LNCAP (cell line): ENCODE measurements around the gene CYB5R2.

Source experiments
- TF ChIP-seq, protein P1 (sequence below): fragments of 450-650 bp; IDR thresholded peaks from 2 replicates; pipeline ENCODE4 v1.5.1; 2017; ENCODE audit warnings: mild to moderate bottlenecking

Gene CYB5R2

DNA sequence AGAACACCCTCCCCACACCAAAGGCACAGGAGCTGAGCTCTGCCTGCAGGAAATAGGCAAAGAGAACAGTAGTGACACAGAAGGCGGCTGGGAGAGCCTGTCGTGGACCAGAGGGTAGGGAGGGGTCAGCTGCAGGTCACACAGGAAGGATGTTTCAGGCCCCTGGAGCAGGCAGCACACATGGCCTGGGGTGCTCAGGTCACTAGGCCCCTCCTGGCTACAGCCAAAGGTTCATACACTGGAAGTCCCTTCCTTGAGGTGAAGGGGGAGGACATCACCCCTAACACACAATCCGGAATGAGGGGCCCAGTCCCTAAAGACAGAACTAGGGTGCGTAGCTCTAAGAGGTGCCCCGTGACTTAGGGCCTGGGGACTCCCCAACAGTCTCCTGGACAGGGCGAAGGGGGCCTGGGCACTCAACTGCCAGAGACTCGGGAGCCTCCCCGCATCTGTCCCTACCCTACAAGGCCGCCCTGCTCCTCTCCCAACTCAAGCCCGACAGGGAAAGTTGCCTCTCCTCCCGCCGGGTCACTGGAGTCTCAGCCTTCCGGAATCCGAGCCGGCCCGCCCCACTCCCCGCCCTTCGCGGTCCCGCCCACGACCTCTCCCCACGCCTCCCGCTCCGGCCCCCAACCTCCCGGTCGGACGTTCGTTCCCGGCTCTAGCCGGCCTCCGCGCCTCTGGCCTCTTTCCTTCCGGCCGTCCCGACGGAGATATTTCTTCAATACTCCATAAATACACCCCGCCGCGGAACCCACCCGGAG is at the start of gene CYB5R2:
CYB5R2 (minus strand) TSS at position 541 of the 764 bp plus-strand sequence. CDS start 675 bp downstream, outside the sequence.
- TF ChIP-seq, protein P1, sequence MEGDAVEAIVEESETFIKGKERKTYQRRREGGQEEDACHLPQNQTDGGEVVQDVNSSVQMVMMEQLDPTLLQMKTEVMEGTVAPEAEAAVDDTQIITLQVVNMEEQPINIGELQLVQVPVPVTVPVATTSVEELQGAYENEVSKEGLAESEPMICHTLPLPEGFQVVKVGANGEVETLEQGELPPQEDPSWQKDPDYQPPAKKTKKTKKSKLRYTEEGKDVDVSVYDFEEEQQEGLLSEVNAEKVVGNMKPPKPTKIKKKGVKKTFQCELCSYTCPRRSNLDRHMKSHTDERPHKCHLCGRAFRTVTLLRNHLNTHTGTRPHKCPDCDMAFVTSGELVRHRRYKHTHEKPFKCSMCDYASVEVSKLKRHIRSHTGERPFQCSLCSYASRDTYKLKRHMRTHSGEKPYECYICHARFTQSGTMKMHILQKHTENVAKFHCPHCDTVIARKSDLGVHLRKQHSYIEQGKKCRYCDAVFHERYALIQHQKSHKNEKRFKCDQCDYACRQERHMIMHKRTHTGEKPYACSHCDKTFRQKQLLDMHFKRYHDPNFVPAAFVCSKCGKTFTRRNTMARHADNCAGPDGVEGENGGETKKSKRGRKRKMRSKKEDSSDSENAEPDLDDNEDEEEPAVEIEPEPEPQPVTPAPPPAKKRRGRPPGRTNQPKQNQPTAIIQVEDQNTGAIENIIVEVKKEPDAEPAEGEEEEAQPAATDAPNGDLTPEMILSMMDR, result no peak

DNA sequence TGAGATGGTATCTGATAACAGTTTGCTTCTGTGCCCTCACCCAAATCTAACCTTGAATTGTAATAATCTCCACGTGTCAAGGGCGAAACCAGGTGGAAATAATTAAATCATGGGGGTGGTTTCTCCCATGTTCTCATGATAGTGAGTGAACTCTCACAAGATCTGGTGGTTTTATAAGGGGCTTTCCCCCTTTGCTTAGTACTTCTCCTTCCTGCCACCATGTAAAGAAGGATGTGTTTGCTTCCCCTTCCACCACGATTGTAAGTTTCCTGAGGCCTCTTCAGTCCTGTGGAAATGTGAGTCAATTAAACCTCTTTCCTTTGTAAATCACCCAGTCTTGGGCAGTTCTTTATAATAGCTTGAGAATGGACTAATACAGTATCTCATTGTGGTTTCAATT is 41.5 kb upstream of the CYB5R2 start:
- TF ChIP-seq, protein P1, result no peak

DNA sequence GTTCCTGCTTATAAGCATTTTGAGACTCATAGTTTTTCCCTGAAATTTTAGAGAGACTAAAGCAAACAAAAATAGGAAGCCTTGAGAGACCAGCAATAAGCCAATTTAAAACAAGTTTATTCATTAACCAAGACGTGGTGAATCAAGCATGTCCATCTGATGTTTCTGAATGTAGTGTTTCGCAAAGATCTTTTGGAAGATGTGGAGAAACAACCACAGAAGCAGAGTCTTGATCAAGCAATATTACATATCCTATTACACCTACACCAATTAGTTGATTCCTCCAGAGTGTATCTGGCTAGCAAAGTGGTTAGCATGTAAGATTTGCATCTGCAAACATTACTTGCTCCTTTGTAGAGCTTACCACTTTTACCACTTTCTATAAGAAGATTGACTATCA is 33.1 kb upstream of the CYB5R2 start, which contains the start of gene OVCH2:
OVCH2 (minus strand) TSS at position 101 of the 400 bp plus-strand sequence; CDS start at position 18, 83 bp downstream.
- TF ChIP-seq, protein P1, result no peak

DNA sequence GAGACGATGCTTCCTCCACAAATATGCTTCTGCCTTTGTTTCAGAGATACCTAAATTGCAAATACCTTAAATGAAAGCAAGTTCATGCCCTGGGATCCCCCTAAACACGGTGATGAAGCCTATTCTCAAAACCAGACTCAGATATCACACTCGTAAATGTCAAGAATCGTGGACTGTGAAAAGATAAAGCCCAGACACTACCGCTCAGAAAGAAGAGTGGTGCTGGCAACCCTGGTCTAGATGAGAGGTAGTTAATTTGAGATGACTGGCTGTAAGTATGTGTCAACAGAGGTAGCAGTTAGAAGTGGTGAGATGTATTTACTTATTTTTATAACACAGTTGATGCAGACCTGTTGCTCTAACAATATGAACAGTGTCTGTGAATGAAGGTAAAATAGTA is 30.4 kb upstream of the CYB5R2 start:
- TF ChIP-seq, protein P1, result no peak

DNA sequence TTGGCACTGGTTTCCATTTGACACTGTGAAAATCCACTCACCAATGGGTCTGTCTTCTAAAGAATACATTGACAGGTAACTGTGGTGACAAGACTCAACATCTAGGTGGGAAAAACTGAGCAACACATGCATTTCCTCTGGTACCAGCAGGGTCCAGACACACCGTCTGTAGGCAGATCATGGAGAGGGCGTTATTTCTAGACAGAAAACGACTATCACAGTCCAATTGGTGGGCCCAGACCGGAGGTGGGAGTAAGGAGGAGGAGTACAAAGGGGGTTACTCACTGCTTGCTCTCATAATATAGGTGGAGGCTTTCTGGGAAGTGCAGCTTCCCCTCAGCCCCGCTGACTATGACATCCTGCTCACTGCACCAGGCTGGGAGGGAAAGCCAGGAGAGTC is 23.1 kb upstream of the CYB5R2 start:
- TF ChIP-seq, protein P1, result no peak

GRCh38 chr11:7694235-7694634 is 20.9 kb upstream of the CYB5R2 start:
- TF ChIP-seq, protein P1, result no peak

DNA sequence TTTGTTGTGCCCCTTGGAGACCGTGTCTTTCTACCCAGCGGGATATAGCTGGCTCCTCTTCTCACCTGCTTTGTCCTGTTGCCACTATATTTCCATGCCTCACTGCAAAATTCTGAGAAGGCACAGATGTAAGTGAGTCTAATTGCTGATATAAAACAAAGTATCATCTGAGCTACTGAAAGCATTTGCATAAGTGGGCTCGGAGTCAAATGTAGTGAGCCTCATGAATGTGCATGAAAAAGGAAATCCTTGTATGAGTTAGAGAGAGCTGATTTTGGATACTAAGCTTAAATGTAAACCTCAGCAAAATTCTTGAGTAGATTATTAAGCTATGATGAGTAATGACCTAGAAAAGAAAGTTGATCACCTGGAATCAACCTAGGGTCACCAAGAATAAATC is 19.1 kb upstream of the CYB5R2 start:
- TF ChIP-seq, protein P1, result no peak
